GM12891 (cell line): ENCODE results near the gene GPX4.

ENCODE experiments used
- POLR2A ChIP-seq: IDR thresholded peaks from 2 replicates; pipeline ENCODE4 v1.6.1; 2011; ENCODE audit warnings: low read depth, low read length, control low read depth
- POLR2AphosphoS5 ChIP-seq: IDR thresholded peaks from 2 replicates; pipeline ENCODE4 v1.6.1; 2011; ENCODE audit warnings: low read depth, low read length, control low read depth
- SPI1 ChIP-seq: IDR thresholded peaks from 2 replicates; pipeline ENCODE4 v1.6.1; 2011; ENCODE audit warnings: low read depth, low read length, control low read depth

- TF ChIP-seq POLR2AphosphoS5 (no peak), SPI1 (no peak), POLR2A (no peak)
Observed at GRCh38 chr19:1149259-1150045, 45.7 kb downstream of the GPX4 start.
